ENCODE data around the gene NCAPG. TPM values are rescaled to one million over a fixed set of nuclear protein-coding genes. Genes with fewer than 3 reads are reported as not detected.

The NCAPG gene
- total and polyA plus RNA-seq, 2 experiments from 2014 or later, result 5.4 to 25.1 TPM

GRCh38 chr4:17765514-17766286 is 45.1 kb upstream of the NCAPG start:
- DNase-seq (ENCODE audit: low read depth in 1 of 2, low spot score in 1 of 2), result no peak
- no peak overlapping the region for H3K27ac ChIP-seq
- no peaks in the 10 kb centered on the region for H3K27me3 ChIP-seq
- no peaks in the 10 kb centered on the region for H3K9me3 ChIP-seq (ENCODE audit: low read depth)
- no peak overlapping the region for H3K4me3 ChIP-seq
- H3K36me3 ChIP-seq, result no peaks in the 10 kb centered on the region
- H3K4me1 ChIP-seq (ENCODE audit: low read depth), result no peaks in the 10 kb centered on the region
- no peak for TF ChIP-seq CTCF (IDR thresholded peaks at IDR 0.05; ENCODE audit: low read depth, low read length)

GRCh38 chr4:17766826-17767458 is 43.8 kb upstream of the NCAPG start:
- DNase-seq (ENCODE audit: low read depth in 1 of 2, low spot score in 1 of 2), result no peak
- H3K9me3 ChIP-seq (ENCODE audit: low read depth), result no peaks in the 10 kb centered on the region
- peaks cover 3% of the 10 kb centered on the region for H3K4me1 ChIP-seq (ENCODE audit: low read depth)
- H3K4me3 ChIP-seq, result no peak overlapping the region
- H3K27me3 ChIP-seq, result no peaks in the 10 kb centered on the region
- H3K27ac ChIP-seq, result no peak overlapping the region
- H3K36me3 ChIP-seq, result no peaks in the 10 kb centered on the region
- TF ChIP-seq CTCF (IDR thresholded peaks at IDR 0.05; ENCODE audit: low read depth, low read length), result no peak

- Histone ChIP-seq H3K4me3 (no peak overlapping the region), H3K27me3 (no peaks in the 10 kb centered on the region), H3K27ac (no peak overlapping the region), H3K9me3 (ENCODE audit: low read depth) (no peaks in the 10 kb centered on the region), H3K4me1 (ENCODE audit: low read depth) (peaks cover 3% of the 10 kb centered on the region), H3K36me3 (no peaks in the 10 kb centered on the region)
- TF ChIP-seq CTCF (IDR thresholded peaks at IDR 0.05; ENCODE audit: low read depth, low read length), result no peak
- DNase-seq (ENCODE audit: low read depth in 1 of 2, low spot score in 1 of 2), result peak; percentile 20 to 25
Observed at GRCh38 chr4:17769406-17770174, 41.2 kb upstream of the NCAPG start.

GRCh38 chr4:17770845-17771244 is 39.9 kb upstream of the NCAPG start:
- TF ChIP-seq CTCF (IDR thresholded peaks at IDR 0.05; ENCODE audit: low read depth, low read length), result no peak
- no peaks in the 10 kb centered on the region for H3K27me3 ChIP-seq
- no peaks in the 10 kb centered on the region for H3K36me3 ChIP-seq
- DNase-seq (ENCODE audit: low read depth in 1 of 2, low spot score in 1 of 2), result peak in 1 of 2 donors; percentile 68
- H3K4me1 ChIP-seq (ENCODE audit: low read depth), result peaks cover 3% of the 10 kb centered on the region
- no peak overlapping the region for H3K4me3 ChIP-seq
- no peaks in the 10 kb centered on the region for H3K9me3 ChIP-seq (ENCODE audit: low read depth)
- no peak overlapping the region for H3K27ac ChIP-seq

GRCh38 chr4:17771284-17771908 is 39.4 kb upstream of the NCAPG start:
- Histone ChIP-seq H3K9me3 (ENCODE audit: low read depth) (no peaks in the 10 kb centered on the region), H3K36me3 (no peaks in the 10 kb centered on the region), H3K4me3 (no peak overlapping the region), H3K27ac (no peak overlapping the region), H3K27me3 (peaks cover 1% of the 10 kb centered on the region), H3K4me1 (ENCODE audit: low read depth) (peaks cover 3% of the 10 kb centered on the region)
- TF ChIP-seq CTCF (IDR thresholded peaks at IDR 0.05; ENCODE audit: low read depth, low read length), result no peak
- DNase-seq (ENCODE audit: low read depth in 1 of 2, low spot score in 1 of 2), result peak; percentile 20 to 67
